IMR-90 (cell line): Measurements from ENCODE around the gene PRR5. TPM values are rescaled to one million over a fixed set of nuclear protein-coding genes. Genes with fewer than 3 reads are reported as not detected.

Experiments
- ATAC-seq: fragments of 200-7000 bp; cut with Tn5 transposase; 2 replicates; pipeline ENCODE4 v1.9.1; 2020; ENCODE audit warnings: low read depth, mild to moderate bottlenecking, moderate library complexity
- BruUV-seq: library from RNA; stranded (reverse); fragments of 400-500 nt; replicated peaks from 2 replicates; lab custom pipeline; 2021; lab: Mats Ljungman, UMichigan
- CTCF ChIA-PET: fragments of 300-600 bp; formaldehyde crosslinking; extraction: SDS; loops from one replicate; lab custom pipeline; 2021; ENCODE audit warnings: antibody characterized with exemption; lab: Yijun Ruan, JAX
- POLR2A ChIA-PET: fragments of 300-600 bp; sonication (Branson Sonifier 250); formaldehyde crosslinking; loops from one replicate; lab custom pipeline; 2022; ENCODE audit warnings: antibody characterized with exemption; ENCODE audit not compliant: unreplicated experiment; lab: Charles Lee
- DNase-seq: peaks from one replicate; pipeline ENCODE4 v3.0.0; 2013
- H2AFZ ChIP-seq: replicated peaks from 2 replicates; pipeline ENCODE3; 2013; ENCODE audit warnings: low read length, mild to moderate bottlenecking; ENCODE audit not compliant: poor library complexity
- H2AK5ac ChIP-seq: 2 replicates; pipeline ENCODE4 v1.6.1; 2013; ENCODE audit warnings: low read depth, low read length, inconsistent platforms
- H2AK9ac ChIP-seq: replicated peaks from 2 replicates; pipeline ENCODE3; 2013; ENCODE audit warnings: mild to moderate bottlenecking, low read depth, low read length, moderate library complexity; ENCODE audit not compliant: poor library complexity
- H2BK120ac ChIP-seq: 2 replicates; pipeline ENCODE4 v1.6.1; 2013; ENCODE audit warnings: low read depth, low read length, inconsistent platforms
- H2BK15ac ChIP-seq: 3 replicates; pipeline ENCODE4 v1.6.1; 2013; ENCODE audit warnings: low read depth, low read length, inconsistent platforms
- H2BK20ac ChIP-seq: 2 replicates; pipeline ENCODE4 v1.6.1; 2013; ENCODE audit warnings: low read depth, mild to moderate bottlenecking, inconsistent platforms, low read length, moderate library complexity
- H2BK5ac ChIP-seq: 2 replicates; pipeline ENCODE4 v1.6.1; 2013; ENCODE audit warnings: mild to moderate bottlenecking, low read depth, low read length, inconsistent platforms; ENCODE audit not compliant: poor library complexity, severe bottlenecking
- H3K14ac ChIP-seq: replicated peaks from 2 replicates; pipeline ENCODE4 v1.6.1; 2013; ENCODE audit warnings: low read depth, low read length, inconsistent platforms
- H3K18ac ChIP-seq: 2 replicates; pipeline ENCODE4 v1.6.1; 2013; ENCODE audit warnings: low read depth, low read length, control low read depth
- H3K23ac ChIP-seq: 2 replicates; pipeline ENCODE4 v1.6.1; 2013; ENCODE audit warnings: low read depth, low read length, inconsistent platforms
- H3K27ac ChIP-seq: 2 replicates; pipeline ENCODE4 v1.5.1; 2013; ENCODE audit warnings: mild to moderate bottlenecking, control low read depth, low read length; ENCODE audit not compliant: insufficient read depth
- H3K27me3 ChIP-seq: 2 replicates; pipeline ENCODE4 v1.6.1; 2013; ENCODE audit warnings: low read length; ENCODE audit not compliant: control insufficient read depth, insufficient read depth
- H3K36me3 ChIP-seq: 2 replicates; pipeline ENCODE4 v1.6.1; 2013; ENCODE audit warnings: low read length, mixed read lengths; ENCODE audit not compliant: control insufficient read depth, insufficient read depth
- H3K4ac ChIP-seq: 2 replicates; pipeline ENCODE4 v1.6.1; 2013; ENCODE audit warnings: low read depth, low read length, inconsistent platforms
- H3K4me1 ChIP-seq: 2 replicates; pipeline ENCODE4 v1.6.1; 2013; ENCODE audit warnings: low read length, mixed read lengths; ENCODE audit not compliant: control insufficient read depth, insufficient read depth
- H3K4me2 ChIP-seq: 2 replicates; pipeline ENCODE4 v1.6.1; 2013; ENCODE audit warnings: low read depth, mild to moderate bottlenecking, control low read depth, low read length, moderate library complexity
- H3K4me3 ChIP-seq: 2 replicates; pipeline ENCODE4 v1.5.1; 2013; ENCODE audit warnings: low read depth, mild to moderate bottlenecking, control low read depth, low read length, moderate library complexity; ENCODE audit not compliant: insufficient read depth
- H3K56ac ChIP-seq: 2 replicates; pipeline ENCODE4 v1.6.1; 2013; ENCODE audit warnings: low read length, inconsistent platforms; ENCODE audit not compliant: insufficient read depth; ENCODE audit errors: extremely low read depth
- H3K79me1 ChIP-seq, 2 experiments: 2 replicates each; pipeline ENCODE4 v1.6.1; 2013; ENCODE audit warnings: low read length in 2 of 2, inconsistent platforms in 1 of 2, low read depth in 1 of 2
- H3K9ac ChIP-seq: 2 replicates; pipeline ENCODE4 v1.6.1; 2013; ENCODE audit warnings: low read depth, low read length, control low read depth
- H3K9me1 ChIP-seq: 2 replicates; pipeline ENCODE4 v1.6.1; 2013; ENCODE audit warnings: low read length, inconsistent platforms; ENCODE audit not compliant: insufficient read depth
- H3K9me3 ChIP-seq: 2 replicates; pipeline ENCODE4 v1.6.1; 2013; ENCODE audit warnings: low read length; ENCODE audit not compliant: control insufficient read depth, insufficient read depth
- H4K20me1 ChIP-seq: 2 replicates; pipeline ENCODE4 v1.6.1; 2013; ENCODE audit warnings: low read length, inconsistent platforms; ENCODE audit not compliant: insufficient read depth
- H4K5ac ChIP-seq: 2 replicates; pipeline ENCODE4 v1.6.1; 2013; ENCODE audit warnings: mild to moderate bottlenecking, low read depth, low read length, control low read depth
- H4K8ac ChIP-seq, 2 experiments: 2 replicates each; pipeline ENCODE4 v1.6.1; 2013; ENCODE audit warnings: low read depth in 2 of 2, low read length in 2 of 2, control low read depth in 1 of 2, inconsistent platforms in 1 of 2
- H4K91ac ChIP-seq: 2 replicates; pipeline ENCODE4 v1.6.1; 2013; ENCODE audit warnings: low read depth, low read length, inconsistent platforms; ENCODE audit not compliant: insufficient read depth
- BHLHE40 ChIP-seq: fragments of 150-350 bp; IDR thresholded peaks from 2 replicates; pipeline ENCODE4 v1.6.1; 2016; ENCODE audit warnings: mild to moderate bottlenecking, low read depth, low read length
- CEBPB ChIP-seq: IDR thresholded peaks from 2 replicates; pipeline ENCODE4 v1.6.1; 2012; ENCODE audit warnings: low read depth, low read length, improper control_type of control experiment
- CHD1 ChIP-seq: IDR thresholded peaks from 2 replicates; pipeline ENCODE4 v1.6.1; 2012; ENCODE audit warnings: low read depth, low read length, improper control_type of control experiment
- FOS ChIP-seq: fragments of 150-350 bp; IDR thresholded peaks from 2 replicates; pipeline ENCODE4 v1.6.1; 2016; ENCODE audit warnings: low read depth, low read length
- MAFK ChIP-seq: IDR thresholded peaks from 2 replicates; pipeline ENCODE4 v1.6.1; 2012; ENCODE audit warnings: low read depth, low read length, improper control_type of control experiment
- MAZ ChIP-seq: IDR thresholded peaks from 2 replicates; pipeline ENCODE4 v1.6.1; 2012; ENCODE audit warnings: low read depth, mild to moderate bottlenecking, low read length, improper control_type of control experiment, moderate library complexity, borderline replicate concordance
- MXI1 ChIP-seq: IDR thresholded peaks from 2 replicates; pipeline ENCODE4 v1.6.1; 2012; ENCODE audit warnings: low read depth, mild to moderate bottlenecking, low read length, moderate library complexity, borderline replicate concordance
- POLR2A ChIP-seq: IDR thresholded peaks from 2 replicates; pipeline ENCODE4 v1.6.1; 2012; ENCODE audit warnings: mild to moderate bottlenecking, low read depth, low read length
- RAD21 ChIP-seq: IDR thresholded peaks from 2 replicates; pipeline ENCODE4 v1.6.1; 2012; ENCODE audit warnings: low read length, improper control_type of control experiment
- RCOR1 ChIP-seq: IDR thresholded peaks from 2 replicates; pipeline ENCODE4 v1.6.1; 2012; ENCODE audit warnings: mild to moderate bottlenecking, low read length, improper control_type of control experiment; ENCODE audit not compliant: insufficient replicate concordance
- RFX5 ChIP-seq: IDR thresholded peaks from 2 replicates; pipeline ENCODE4 v1.8.0; 2012; ENCODE audit warnings: low read depth, mild to moderate bottlenecking, low read length, moderate library complexity
- SMC3 ChIP-seq: fragments of 150-350 bp; IDR thresholded peaks from 2 replicates; pipeline ENCODE4 v1.6.1; 2016; ENCODE audit warnings: low read depth, mild to moderate bottlenecking, antibody characterized with exemption, low read length, moderate library complexity
- WGBS, 2 experiments: methylation state at CpG; one replicate each; pipeline versions ENCODE4 v1.1.5 to v1.1.7; 2013; ENCODE audit warnings: missing lambda C conversion rate in 2 of 2; ENCODE audit not compliant: insufficient read length in 1 of 2; ENCODE audit errors: extremely low coverage in 2 of 2; 5-methylcytosine and 5-hydroxymethylcytosine counted together
- dilution Hi-C: fragments of 300-500 bp; cut with HindIII; formaldehyde crosslinking; loops from one replicate; pipeline ENCODE4 v1.14.3; 2018; ENCODE audit warnings: low sequenced_read_pairs; ENCODE audit not compliant: unreplicated experiment
- in situ Hi-C: fragments of 300-500 bp; cut with MboI; formaldehyde crosslinking; loops from 3 replicates; pipeline ENCODE4 v1.14.3; 2019; ENCODE audit warnings: low sequenced_read_pairs, inconsistent platforms, mixed read lengths
- intact Hi-C: fragments of 100-400 bp; cut with micrococcal nuclease; formaldehyde crosslinking; loops from 2 replicates; pipeline ENCODE4 v1.10.0; 2022
- polyA plus RNA-seq, 3 experiments: library from polyadenylated mRNA; depleted of rRNA; stranded (reverse); fragments of >200 nt; gene quantifications; 2 replicates each; pipeline ENCODE4 v1.2.3, GENCODE V29; 2012; ENCODE audit warnings: low replicate concordance in 1 of 3
- total RNA-seq: library from RNA; depleted of rRNA; stranded (reverse); fragments of >200 nt; gene quantifications from 2 replicates; pipeline ENCODE4 v1.2.3, GENCODE V29; 2012
- TF ChIP-seq, protein P1 (sequence below): fragments of 150-350 bp; IDR thresholded peaks from 2 replicates; pipeline ENCODE4 v1.6.1; 2016; ENCODE audit warnings: low read depth, mild to moderate bottlenecking, low read length, moderate library complexity, borderline replicate concordance

Gene PRR5
- total and polyA plus RNA-seq, 2 of the 4 experiments (the other 2 are of a cell fraction) = 8.1 to 24.3 TPM

DNA sequence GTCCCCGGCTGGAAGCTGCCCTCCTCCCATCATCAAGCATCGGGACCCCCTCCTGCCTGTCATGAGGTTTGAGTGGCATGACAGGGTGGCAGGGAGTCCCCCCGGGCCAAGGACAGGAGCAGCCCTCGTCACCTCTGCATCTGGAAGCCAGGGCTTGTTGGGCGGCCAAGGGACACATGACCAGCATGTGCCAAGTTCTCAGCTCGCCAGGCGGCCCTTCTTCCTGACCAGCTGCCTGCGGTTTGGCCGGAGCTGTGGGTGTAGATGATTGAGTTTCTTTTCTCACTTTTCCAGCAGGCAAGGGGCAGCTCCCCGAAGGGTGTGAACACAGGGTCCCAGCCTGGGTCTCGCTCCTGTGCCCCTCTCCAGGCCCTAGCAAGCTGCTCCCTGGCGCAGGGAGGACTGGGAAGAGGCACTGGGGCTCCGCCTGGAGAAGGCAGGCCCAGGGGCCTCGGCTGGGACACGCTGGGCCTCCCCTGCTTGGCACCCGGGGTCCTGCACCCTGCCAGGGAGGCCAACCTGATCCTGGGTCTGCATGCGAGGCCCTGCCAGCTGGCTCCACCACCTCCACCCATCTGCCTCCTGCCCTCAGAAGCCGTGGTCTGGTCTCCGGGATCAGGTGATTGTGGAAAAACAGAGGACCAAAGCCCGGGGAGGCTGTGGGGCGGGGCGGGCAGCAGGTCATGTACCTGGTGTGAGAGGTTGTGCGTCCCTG, 63.7 kb downstream of the PRR5 start:
- ChIA-PET CTCF (no interaction called here), POLR2A (no interaction called here)
- no peak overlapping the region for H2AK5ac ChIP-seq
- intact Hi-C loops (no loop called here), dilution Hi-C loops (no loop called here), in situ Hi-C loops (no loop called here)
- peaks cover 38% of the 10 kb centered on the region for H3K27me3 ChIP-seq
- ATAC-seq = no peak
- no peak for DNase-seq
- 18% methylated on average over 4 of the region's 23 CpGs; no CpG with 5 or more reads in 1 of the 2 experiments for whole genome bisulfite sequencing, 2 experiments
- no TSS peak for BruUV-seq
- no peak overlapping the region for H3K4me2 ChIP-seq
- no peaks in the 10 kb centered on the region for H3K4me1 ChIP-seq
- H3K56ac ChIP-seq = no peak overlapping the region
- H2AK9ac ChIP-seq = peak overlapping the region; percentile 28
- H2BK120ac ChIP-seq = no peak overlapping the region
- no peak overlapping the region for H4K8ac ChIP-seq
- H3K4me3 ChIP-seq = no peak overlapping the region
- no peaks in the 10 kb centered on the region for H3K9me3 ChIP-seq
- H3K23ac ChIP-seq = no peak overlapping the region
- H4K5ac ChIP-seq = no peak overlapping the region
- no peaks in the 10 kb centered on the region for H4K20me1 ChIP-seq
- no peak overlapping the region for H3K9ac ChIP-seq
- no peaks in the 10 kb centered on the region for H3K36me3 ChIP-seq
- no peak overlapping the region for H2AFZ ChIP-seq
- H2BK5ac ChIP-seq = no peak overlapping the region
- no peak overlapping the region for H3K4ac ChIP-seq
- H2BK20ac ChIP-seq = no peak overlapping the region
- H3K27ac ChIP-seq = no peak overlapping the region
- H3K9me1 ChIP-seq = peaks cover 2% of the 10 kb centered on the region; the same call in 1 of the 2 replicates
- no peak overlapping the region for H3K14ac ChIP-seq
- H4K91ac ChIP-seq = no peak overlapping the region
- no peak overlapping the region for H3K18ac ChIP-seq
- no peaks in the 10 kb centered on the region for H3K79me1 ChIP-seq
- H2BK15ac ChIP-seq = no peak overlapping the region
- TF ChIP-seq MXI1 (no peak), MAFK (no peak), CEBPB (no peak), FOS (no peak), BHLHE40 (no peak), RFX5 (no peak), MAZ (no peak), RAD21 (no peak), POLR2A (no peak), SMC3 (no peak), CHD1 (no peak), RCOR1 (no peak)
- TF ChIP-seq, protein P1, sequence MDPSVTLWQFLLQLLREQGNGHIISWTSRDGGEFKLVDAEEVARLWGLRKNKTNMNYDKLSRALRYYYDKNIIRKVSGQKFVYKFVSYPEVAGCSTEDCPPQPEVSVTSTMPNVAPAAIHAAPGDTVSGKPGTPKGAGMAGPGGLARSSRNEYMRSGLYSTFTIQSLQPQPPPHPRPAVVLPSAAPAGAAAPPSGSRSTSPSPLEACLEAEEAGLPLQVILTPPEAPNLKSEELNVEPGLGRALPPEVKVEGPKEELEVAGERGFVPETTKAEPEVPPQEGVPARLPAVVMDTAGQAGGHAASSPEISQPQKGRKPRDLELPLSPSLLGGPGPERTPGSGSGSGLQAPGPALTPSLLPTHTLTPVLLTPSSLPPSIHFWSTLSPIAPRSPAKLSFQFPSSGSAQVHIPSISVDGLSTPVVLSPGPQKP = no peak
